T47D (cell line): ENCODE results near the gene TPP1.
A peak's percentile ranks its signal among the peaks of the same experiment; 100 is the strongest.

Source experiments
- DNase-seq, 2 experiments: peaks; one replicate each; pipeline versions ENCODE4 v3.0.0 to v3.0.0-alpha.2; 2011 to 2012; ENCODE audit warnings: low read depth in 1 of 2, low spot score in 1 of 2
- JUND ChIP-seq: IDR thresholded peaks from 2 replicates; pipeline ENCODE4 v1.6.1; 2012; ENCODE audit warnings: low read depth
- in situ Hi-C: cut with HindIII; loops from 2 replicates; pipeline ENCODE4 v1.10.0; 2016; ENCODE audit warnings: low sequenced_read_pairs, low pct_unique_long_range_greater_than_20kb

The TPP1 gene

DNA sequence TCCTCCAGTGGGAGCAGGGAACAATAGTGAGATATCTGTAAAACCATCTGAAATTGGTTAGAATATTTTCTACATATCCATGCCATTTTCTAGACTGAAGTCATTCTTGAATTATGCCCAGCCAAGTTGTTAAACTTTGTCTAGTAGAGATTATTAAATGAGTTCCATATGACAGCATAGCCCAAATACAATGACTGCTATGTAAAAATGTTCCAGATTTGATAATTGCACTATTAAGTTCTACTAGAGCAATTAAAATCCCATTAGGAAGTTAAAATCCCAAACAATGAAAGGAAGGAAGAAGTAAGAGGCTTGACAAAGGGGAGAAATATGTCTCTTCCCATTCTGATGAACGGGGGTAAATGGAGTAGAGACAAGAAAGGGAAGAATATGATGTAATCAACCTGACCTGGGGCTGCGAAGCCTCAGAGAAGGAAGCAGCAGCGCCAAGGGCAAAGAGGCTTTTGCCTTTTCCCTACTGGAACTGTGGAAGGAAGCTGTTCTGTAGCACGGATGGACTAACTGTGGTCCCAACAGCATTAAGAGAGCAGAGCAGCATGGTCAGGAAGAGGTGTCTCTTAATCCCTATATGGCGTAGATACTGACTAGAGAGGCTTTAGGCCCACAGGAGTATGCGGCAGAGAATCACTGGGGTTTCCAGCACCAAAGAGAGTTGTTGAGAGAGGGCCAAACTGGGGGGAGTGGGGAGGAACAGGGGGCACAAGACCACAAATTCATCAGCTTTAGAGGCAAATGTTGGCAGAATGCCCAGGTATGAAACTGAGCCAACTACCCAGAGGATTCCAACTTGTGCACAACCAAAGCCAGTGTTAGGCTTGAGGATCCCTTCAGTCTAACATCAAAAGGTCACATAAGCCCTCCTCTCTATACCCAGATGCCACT lies 42.5 kb downstream of the TPP1 start:
- TF ChIP-seq JUND, result no peak
- in situ Hi-C loops, result no loop called here
- DNase-seq, result no peak

DNA sequence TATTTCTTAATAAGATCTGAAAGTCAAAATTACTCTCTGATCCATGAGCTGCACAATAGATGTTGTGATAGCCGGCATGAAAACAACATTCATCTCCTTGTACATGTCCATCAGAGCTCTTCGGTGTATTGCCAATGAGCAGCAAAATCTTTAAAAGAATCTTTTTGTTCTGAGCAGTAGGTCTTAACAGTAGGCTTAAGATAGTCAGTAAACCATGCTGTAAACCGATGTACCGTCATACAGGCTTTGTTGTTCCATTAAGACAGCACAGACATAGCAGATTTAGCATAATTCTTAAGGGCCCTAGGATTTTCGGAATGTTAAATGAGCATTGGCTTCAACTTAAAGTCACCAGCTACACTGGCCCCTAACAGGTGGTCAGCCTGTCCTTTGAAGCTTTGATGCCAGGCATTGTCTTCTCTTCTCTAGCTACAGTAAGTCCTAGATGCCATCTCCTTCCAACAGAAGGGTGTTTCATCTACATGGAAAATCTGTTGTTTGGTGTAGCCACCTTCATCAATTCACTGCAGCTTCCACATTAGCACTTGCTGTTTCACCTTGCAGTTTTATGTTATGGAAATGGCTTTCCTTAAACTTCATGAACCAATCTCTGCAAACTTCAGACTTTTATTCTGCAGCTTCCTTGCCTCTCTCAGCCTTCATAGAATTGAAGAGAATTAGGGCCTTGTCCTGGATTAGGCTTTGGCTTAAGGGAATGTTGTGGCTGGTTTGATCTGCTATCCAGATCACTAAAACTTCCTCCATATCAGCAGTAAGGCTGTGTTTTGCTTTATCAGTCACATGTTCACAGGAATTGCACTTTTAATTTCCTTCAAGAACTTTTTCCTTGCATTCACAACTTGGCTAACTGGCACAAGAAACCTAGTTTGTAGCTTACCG lies 44.2 kb downstream of the TPP1 start:
- in situ Hi-C loops, result no loop called here
- no peak for DNase-seq
- no peak for TF ChIP-seq JUND

DNA sequence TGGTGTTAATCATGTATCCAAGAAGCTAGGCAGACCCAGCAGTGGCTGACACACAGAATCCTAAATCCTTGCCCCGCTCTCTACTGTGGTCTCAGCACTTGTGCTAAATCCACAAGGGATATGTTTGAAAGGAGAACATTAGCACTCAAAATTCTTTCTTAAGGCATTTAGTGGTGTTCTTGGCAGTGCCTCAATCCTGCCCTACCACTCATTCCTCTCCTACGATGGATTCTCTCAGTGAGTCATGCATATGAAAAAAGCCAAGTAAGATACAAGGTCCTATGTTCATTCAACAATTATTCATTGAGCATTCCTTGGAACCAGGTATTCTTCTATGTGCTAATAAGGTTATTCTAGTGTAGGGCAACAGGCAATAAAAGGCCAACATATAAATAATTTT lies 47.0 kb downstream of the TPP1 start:
- in situ Hi-C loops, result no loop called here
- no peak for DNase-seq
- TF ChIP-seq JUND, result no peak

DNA sequence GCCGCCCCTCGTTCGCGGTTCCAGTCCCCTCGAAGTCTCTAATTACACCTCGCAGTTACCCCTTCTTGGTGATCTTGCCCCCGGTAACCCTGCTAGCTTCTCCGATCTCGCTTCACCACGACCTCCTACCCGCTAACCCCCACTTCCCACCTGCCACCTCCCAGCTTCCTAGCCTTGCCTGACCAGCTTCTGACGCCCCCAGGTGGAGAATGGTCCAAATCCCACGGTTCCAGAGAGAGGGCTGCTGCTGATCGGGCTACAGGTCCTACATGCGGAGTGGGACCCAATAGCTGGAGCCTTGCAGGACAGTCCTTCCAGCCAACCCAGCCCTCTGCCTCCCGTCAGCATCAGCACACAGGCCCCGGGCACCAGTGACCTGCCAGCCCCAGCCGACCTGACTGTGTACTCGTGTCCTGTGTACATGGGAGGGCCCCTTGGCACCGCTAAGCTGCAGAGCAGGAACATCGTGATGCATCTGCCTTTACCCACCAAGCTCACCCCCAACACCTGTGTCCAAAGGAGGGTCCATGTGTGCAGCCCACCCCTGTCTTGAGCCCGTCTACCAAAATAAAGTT lies 47.7 kb downstream of the TPP1 start:
- no peak for DNase-seq
- in situ Hi-C loops, result no loop called here
- TF ChIP-seq JUND, result no peak

DNA sequence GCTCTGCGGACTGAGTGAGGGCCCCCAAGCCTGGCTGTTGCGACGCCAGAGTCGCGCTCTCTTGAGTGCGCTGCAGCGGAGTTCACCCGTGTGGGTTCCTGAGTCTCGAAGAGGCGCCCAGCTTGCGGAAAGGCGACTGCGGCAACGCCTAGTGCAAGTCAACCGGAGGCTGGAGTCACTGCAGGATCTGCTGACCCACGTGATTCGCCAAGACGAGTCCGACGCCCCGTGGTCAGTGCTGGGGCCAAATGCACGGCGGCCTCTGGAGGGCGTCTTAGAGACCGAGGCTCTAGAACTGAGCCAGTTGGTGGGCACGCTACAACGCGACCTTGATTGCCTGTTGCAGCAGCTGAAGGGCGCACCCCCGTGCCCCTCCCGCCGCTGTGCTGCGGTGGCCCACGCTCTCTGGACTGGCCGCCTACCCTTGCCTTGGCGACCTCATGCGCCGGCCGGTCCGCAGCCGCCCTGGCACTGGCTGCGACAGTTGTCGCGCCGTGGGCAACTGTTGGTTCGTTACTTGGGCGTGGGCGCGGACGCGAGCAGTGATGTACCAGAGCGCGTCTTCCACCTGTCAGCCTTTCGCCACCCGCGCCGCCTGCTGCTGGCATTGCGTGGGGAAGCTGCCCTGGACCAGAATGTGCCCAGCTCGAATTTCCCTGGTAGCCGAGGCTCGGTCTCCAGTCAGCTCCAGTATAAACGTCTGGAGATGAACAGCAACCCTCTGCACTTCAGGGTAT lies 48.4 kb downstream of the TPP1 start:
- TF ChIP-seq JUND, result no peak
- no peak for DNase-seq
- in situ Hi-C loops, result no loop called here

DNA sequence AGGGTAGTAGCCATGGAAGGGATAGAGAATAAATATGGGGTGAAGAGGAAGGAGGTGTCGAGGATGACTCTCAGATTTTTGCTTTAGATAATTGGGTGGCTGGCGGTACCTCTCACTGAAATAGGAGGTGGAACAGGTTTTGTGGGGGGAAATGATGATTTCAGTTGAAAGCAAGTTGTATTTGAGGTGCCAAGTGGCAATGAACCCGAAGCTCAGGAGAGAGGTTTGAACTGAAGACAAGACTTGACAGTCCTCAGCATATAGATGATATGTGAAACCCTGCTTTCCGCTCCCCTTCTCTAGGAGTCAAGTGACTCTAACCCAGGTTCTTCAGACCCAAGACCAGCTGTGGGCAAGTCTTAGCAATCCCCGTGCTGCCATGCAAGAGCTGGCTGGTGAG lies 49.5 kb downstream of the TPP1 start:
- no peak for DNase-seq
- no peak for TF ChIP-seq JUND
- in situ Hi-C loops, result no loop called here

DNA sequence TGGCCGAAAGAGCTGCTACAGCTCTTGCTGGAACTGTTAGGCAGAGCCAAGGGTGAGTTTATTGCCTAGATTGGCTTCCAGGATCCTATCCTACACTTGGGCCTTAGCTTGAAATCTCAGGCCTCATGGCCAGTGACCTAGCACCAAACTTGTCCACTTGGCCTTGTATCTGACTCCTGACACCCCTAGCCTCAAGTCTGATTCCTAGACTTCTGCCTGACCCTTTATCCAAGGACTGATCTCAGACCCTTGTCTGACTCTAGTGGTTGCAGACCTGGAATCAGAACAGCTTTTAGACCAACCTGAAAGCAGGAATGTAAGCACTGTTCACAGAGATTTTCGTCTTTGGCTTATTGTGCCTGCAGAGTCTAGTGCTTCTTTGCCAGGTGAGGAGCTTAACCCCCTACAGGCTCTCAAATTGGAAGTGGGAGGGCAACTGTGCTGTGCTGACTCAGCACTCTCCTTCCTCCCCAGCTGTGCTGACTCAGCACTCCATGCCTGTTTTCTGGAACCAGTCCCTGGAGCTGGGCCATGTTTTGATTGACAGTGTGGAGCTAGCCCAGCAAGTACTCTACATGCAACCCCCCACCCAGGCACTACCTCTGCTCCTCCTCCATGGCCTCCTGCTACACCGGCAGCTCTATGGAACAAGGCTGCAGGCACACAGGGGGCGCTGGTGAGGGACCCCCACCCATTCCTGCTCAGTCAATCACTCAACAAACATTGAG lies 50.9 kb downstream of the TPP1 start:
- peak; percentile 64 to 81 for DNase-seq
- in situ Hi-C loops, result no loop called here
- no peak for TF ChIP-seq JUND

DNA sequence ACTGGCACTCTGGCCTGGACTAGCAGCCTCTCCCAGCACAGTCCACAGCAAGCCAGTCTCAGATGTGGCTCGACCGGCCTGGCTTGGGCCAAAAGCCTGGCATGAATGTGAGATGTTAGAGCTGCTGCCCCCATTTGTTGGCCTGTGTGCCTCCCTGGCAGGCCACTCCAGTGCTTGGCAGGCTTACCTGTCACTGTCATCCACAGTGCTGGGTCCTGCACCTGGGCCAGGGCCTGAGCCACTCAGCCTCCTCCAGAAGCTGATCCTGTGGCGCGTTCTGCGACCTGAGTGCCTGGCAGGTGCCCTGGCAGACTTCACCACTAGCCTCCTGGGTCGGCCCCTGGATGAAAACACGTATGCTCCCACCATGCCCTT lies 51.9 kb downstream of the TPP1 start:
- in situ Hi-C loops, result no loop called here
- no peak for DNase-seq

DNA sequence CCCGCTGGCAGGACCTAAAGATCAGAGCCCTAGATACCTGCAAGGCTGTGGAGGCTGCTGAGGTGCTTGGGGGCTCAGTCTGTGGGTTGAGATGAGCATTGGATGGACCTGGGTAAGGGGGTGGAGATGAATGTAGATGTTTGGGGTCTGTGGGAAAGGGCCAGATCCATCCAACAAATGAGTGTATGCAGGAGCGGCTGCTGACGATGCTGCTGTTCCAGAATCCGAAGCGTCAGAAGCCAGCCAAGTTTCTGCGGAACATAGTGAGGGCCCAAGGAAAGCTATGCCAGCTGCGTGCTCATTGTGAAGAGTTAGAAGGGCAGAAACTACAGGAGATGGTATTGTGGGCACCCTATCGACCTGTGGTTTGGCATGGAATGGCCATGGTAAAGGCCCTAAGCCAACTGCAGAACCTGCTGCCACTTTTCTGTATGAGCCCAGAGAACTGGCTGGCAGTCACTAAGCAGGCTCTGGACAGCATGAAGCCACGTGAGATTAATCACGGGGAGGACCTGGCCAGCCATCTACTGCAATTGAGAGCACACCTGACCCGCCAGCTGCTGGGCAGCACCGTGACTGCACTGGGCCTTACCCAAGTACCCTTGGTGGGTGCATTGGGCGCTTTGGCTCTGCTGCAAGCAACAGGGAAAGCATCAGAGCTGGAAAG lies 52.4 kb downstream of the TPP1 start:
- in situ Hi-C loops, result no loop called here
- TF ChIP-seq JUND, result no peak
- DNase-seq, result no peak

More for the DNA sequence above, 51.9 kb downstream of the TPP1 start:
- no peak for TF ChIP-seq JUND

DNA sequence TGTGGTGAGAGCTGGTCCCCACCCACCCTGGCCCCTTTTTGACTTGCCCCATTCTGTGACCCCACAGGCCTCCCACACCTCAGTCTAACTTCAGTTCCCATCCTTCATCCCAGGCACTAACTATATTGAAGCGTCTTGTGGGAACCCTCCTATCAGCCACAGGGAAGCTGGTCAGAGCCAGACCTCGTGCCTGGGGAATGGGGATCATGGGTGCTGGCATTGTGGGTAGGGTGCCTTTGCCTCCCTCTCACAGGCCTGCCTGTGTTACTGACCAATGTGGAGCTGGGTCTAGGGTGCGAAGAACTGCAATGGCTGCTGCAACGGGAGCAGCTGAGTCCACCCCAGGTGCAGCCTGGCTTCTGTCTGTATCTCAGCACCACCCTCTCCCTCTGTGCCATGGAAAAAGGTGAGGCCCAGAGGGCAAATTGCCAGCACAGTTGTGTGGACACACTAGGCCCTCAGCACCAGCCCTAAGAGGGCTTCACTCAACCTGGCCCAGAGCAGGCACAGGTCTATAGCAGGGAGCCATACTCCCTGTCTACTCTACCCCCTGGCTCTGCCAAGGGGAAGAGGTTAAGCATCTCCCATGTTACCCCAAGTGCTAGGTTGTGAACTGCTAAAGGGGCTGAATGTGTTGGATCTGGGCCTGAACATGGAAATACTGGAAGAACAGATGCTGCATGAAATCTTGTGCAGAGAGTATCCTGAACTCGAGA lies 53.1 kb downstream of the TPP1 start:
- TF ChIP-seq JUND, result no peak
- no peak for DNase-seq
- in situ Hi-C loops, result no loop called here

DNA sequence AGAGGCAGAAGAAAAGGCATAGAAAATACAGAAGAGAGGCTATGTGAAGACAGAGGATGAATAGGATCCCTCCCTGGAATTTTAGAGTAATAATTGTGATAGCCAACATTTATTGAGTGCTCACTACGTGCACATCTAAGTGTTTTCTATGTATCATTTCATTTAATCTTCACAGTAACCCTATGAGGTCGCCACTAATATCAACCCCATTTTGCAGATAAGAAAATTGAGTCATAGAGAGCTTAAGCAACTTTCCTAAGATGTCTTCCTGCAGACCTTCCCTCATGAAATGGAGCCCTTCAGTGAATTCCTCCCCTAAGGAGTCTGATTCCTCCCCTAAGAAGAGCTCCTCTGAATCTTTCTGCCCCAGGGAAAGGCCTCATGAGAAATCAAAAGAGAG lies 53.9 kb downstream of the TPP1 start:
- DNase-seq, result no peak
- in situ Hi-C loops, result no loop called here
- TF ChIP-seq JUND, result no peak
